Subcutaneous adipose tissue (tissue), 4 donors: ENCODE measurements around the gene ZNF618. TPM values are rescaled to one million over a fixed set of nuclear protein-coding genes. Genes with fewer than 3 reads are reported as not detected.

Experiments used
- total RNA-seq, 4 donors: library from RNA; depleted of rRNA; stranded (reverse); fragments of >200 nt; gene quantifications; one replicate each; pipeline ENCODE4 v1.1.0, GENCODE V29; 2016
- TF ChIP-seq, protein P1 (sequence below): fragments of 450-650 bp; IDR thresholded peaks from one replicate; pipeline ENCODE4 v1.5.1; 2016; ENCODE audit warnings: low read depth, mild to moderate bottlenecking, control low read depth, antibody characterized with exemption, moderate library complexity

The ZNF618 gene
- total RNA-seq, 4 donors from 2014 or later = 3.7 to 7.7 (median 4.4) TPM

DNA sequence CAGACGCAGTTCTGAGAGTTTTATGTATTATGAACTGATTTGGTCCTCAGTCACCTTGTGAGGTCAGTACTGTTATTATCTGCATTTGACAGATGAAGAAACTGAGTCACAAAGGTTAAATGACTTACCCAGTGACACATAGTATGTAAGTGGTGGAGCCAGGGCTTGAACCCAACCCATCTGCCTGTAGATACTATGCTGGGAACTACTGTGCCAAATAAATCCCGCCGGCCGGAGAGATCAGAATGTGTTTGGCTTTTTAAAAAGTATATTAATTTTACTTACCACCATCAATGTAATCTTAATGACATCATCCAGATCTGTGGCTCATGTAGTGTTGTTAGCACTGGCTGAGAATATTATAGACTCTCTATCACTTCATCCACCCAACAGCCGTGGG, 80.8 kb downstream of the ZNF618 start:
- TF ChIP-seq, protein P1, sequence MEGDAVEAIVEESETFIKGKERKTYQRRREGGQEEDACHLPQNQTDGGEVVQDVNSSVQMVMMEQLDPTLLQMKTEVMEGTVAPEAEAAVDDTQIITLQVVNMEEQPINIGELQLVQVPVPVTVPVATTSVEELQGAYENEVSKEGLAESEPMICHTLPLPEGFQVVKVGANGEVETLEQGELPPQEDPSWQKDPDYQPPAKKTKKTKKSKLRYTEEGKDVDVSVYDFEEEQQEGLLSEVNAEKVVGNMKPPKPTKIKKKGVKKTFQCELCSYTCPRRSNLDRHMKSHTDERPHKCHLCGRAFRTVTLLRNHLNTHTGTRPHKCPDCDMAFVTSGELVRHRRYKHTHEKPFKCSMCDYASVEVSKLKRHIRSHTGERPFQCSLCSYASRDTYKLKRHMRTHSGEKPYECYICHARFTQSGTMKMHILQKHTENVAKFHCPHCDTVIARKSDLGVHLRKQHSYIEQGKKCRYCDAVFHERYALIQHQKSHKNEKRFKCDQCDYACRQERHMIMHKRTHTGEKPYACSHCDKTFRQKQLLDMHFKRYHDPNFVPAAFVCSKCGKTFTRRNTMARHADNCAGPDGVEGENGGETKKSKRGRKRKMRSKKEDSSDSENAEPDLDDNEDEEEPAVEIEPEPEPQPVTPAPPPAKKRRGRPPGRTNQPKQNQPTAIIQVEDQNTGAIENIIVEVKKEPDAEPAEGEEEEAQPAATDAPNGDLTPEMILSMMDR = no peak

DNA sequence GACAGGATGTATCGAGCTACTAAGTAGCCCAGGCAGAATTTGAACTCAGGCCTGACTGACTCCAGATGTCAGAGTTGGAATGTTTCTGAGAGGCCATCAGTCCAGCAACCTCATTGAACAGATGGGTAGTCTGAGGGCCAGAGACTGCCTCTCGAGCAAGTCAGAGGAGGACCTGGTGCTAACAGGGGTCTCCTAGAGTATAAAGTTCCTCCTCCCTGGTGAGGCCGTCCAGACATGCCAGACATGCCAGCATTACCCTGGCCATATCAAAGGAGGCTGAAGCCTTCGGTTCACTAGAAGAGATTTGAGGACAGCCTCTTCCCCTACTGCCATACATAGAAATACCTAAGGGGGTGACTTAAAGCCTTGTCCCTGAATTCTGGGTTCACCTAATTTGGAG, 81.2 kb downstream of the ZNF618 start:
- TF ChIP-seq, protein P1 = no peak

DNA sequence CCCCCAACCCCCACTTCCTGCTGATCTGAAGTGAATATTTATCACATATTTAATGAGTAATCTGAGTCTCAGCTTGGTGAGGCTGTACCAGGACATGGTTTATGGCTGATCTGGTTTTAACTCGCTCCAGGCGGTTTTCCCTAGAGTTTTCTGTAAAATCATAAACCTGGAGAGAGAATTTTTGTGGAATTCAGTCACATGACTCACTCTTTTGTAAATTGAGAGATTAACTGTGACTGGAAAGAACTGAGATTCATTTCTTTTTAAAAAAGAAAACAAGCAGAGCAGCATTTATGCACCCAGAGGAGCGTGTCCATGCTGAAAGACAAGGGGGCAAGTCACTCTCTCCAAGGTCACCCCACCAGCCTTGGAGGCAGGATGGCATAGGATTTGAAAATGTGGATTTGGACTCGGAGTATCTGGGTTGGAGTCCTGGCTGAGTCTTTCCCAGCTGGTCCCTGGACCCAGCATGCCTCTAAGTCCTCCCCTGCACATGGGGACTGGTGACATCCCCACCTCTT, 81.8 kb downstream of the ZNF618 start:
- TF ChIP-seq, protein P1 = no peak

DNA sequence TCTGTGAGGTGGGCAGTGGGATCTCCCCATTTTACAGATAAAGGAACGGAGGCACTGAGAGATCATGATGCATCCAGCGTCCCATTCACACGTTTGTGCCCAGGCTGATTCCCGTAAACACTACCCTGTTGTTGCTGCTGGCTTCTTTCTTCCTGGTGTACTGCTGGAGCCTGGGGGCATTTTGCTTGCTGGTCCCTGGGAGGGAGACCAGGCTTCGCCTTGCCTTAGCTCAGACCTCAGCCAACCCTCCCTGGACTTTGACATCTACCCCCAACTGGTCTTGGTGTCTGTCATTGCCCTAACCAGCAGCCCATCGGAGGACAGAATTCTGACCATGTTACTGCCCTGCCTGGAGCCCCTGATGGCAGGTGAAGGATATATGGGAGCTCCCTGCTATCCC, 82.4 kb downstream of the ZNF618 start:
- TF ChIP-seq, protein P1 = no peak

DNA sequence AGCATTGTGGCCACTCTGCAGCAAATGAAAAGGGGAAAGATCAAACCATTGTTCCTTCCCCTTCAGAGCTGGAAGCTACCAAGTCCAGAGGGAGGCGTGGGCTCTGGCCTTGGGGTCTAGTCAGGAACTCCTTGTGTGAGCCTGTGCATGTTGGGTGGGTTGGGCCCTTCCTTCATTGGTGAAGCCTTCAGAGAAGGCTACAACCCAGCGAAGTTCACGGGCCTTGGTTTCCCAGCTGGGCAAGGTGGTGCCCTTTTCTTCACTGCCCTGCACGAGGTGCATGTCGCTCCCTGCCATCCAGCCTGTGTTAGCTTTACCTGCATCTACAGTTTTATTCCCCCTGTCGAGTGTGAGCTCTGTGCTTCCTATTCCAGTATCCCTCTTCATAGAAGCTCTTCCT, 84.7 kb downstream of the ZNF618 start:
- TF ChIP-seq, protein P1 = no peak

DNA sequence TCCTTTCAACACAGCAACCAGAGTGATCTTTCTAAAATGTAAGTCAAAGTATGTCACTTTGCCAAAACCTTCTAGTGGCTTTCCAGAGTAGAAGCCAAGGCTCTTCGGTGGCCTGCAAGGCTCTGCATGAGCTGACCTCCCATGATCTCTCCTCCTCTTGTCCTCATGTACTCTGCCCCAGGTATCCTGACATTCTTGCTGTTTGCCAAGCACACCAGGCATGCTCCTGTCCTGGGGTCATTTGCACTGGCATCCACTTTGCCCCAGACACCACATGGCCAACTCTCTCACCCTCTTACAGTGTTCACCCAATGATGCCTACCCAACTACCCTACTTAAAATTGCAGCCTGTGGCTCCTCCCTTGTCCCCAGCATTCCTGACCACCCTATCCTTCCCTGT, 86.3 kb downstream of the ZNF618 start:
- TF ChIP-seq, protein P1 = no peak

DNA sequence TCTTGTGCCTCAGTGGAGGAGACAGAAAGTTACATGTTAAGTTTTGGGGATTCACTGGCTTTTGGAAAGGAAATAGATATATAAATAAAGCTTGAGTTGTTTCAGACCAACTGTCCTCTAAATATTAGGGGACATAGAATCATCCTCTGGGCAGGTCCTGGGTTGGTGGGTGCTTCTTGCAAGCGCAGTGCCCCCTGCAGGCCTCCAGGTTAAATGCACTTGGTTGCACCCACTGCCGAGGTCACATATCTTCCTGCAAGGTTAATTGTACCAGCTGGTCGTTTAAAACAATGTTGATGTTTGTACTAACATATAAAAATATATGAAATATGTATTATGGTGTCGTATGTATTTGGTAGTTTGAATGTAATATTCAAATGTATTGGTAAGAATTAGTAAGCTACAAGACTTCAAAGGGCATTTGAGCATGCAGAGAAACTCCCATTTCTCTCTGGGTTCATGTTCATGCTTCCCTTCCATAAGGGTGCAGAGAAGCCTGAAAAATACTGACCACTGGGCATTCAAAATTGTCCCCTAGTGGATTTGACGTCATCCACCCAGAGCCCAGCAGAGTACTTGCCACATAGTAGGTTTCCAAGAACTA, 87.0 kb downstream of the ZNF618 start:
- TF ChIP-seq, protein P1 = no peak
